ENCODE results near the gene SARM1.

GRCh38 chr17:28335201-28335958, 36.1 kb upstream of the SARM1 start, which contains the start of the genes IFT20 and TNFAIP1:
- TF ChIP-seq CTCF (IDR thresholded peaks at IDR 0.05) (peak in 1 of 3 experiments; percentile 33), POLR2A (IDR thresholded peaks at IDR 0.05) (peak in 1 of 2 donors; percentile 91), POLR2AphosphoS5 (IDR thresholded peaks at IDR 0.05; ENCODE audit: insufficient read depth in 1 of 2, low read depth in 1 of 2) (peak; percentile 99 to 100)

Measured in vagina (tissue), 2 donors.